H9 (cell line): ENCODE measurements around the gene ABHD17B. TPM values are rescaled to one million over a fixed set of nuclear protein-coding genes. Genes with fewer than 3 reads are reported as not detected.

Experiments
- DNase-seq: peaks from one replicate; pipeline ENCODE4 v3.0.0-alpha.2; 2017
- H2AFZ ChIP-seq: one replicate; pipeline ENCODE4 v1.6.1; 2013; ENCODE audit warnings: mild to moderate bottlenecking, low read length, control low read depth, moderate library complexity
- H2AK5ac ChIP-seq: 2 replicates; pipeline ENCODE4 v1.6.1; 2013; ENCODE audit warnings: low read length, control low read depth, mixed read lengths; ENCODE audit not compliant: insufficient read length
- H2BK120ac ChIP-seq: one replicate; pipeline ENCODE4 v1.6.1; 2013; ENCODE audit warnings: low read depth, mild to moderate bottlenecking, low read length, control low read depth, inconsistent platforms; ENCODE audit not compliant: poor library complexity, severe bottlenecking
- H2BK12ac ChIP-seq: 2 replicates; pipeline ENCODE4 v1.6.1; 2013; ENCODE audit warnings: low read length, control low read depth, mixed read lengths, low read depth; ENCODE audit not compliant: insufficient read length
- H2BK15ac ChIP-seq: 2 replicates; pipeline ENCODE4 v1.6.1; 2013; ENCODE audit warnings: low read depth, low read length, control low read depth
- H2BK20ac ChIP-seq: one replicate; pipeline ENCODE4 v1.6.1; 2013; ENCODE audit warnings: low read depth, mild to moderate bottlenecking, low read length, control low read depth, inconsistent platforms; ENCODE audit not compliant: poor library complexity, severe bottlenecking
- H2BK5ac ChIP-seq: 2 replicates; pipeline ENCODE4 v1.6.1; 2013; ENCODE audit warnings: low read length, control low read depth, mixed read lengths; ENCODE audit not compliant: insufficient read length
- H3K14ac ChIP-seq: 2 replicates; pipeline ENCODE4 v1.6.1; 2013; ENCODE audit warnings: low read length, control low read depth; ENCODE audit not compliant: insufficient read depth
- H3K18ac ChIP-seq: 2 replicates; pipeline ENCODE4 v1.6.1; 2013; ENCODE audit warnings: low read depth, mild to moderate bottlenecking, mixed read lengths, low read length, control low read depth; ENCODE audit not compliant: insufficient read length
- H3K23ac ChIP-seq: 2 replicates; pipeline ENCODE4 v1.6.1; 2013; ENCODE audit warnings: low read length, control low read depth, mixed read lengths, low read depth; ENCODE audit not compliant: insufficient read length
- H3K23me2 ChIP-seq: 2 replicates; pipeline ENCODE4 v1.6.1; 2013; ENCODE audit warnings: low read depth, mild to moderate bottlenecking, mixed read lengths, low read length, control low read depth; ENCODE audit not compliant: insufficient read length, poor library complexity, severe bottlenecking
- H3K27ac ChIP-seq: 2 replicates; pipeline ENCODE4 v1.5.1; 2013; ENCODE audit warnings: low read length, control low read depth, mixed read lengths, low read depth; ENCODE audit not compliant: insufficient read length
- H3K27me3 ChIP-seq: 2 replicates; pipeline ENCODE4 v1.6.1; 2013; ENCODE audit warnings: low read length, control low read depth, inconsistent platforms; ENCODE audit not compliant: insufficient read depth
- H3K4ac ChIP-seq: 2 replicates; pipeline ENCODE4 v1.6.1; 2013; ENCODE audit warnings: low read depth, mild to moderate bottlenecking, control low read depth, inconsistent platforms, low read length, moderate library complexity
- H3K4me1 ChIP-seq: 2 replicates; pipeline ENCODE4 v1.6.1; 2013; ENCODE audit warnings: low read length, control low read depth, inconsistent platforms; ENCODE audit not compliant: insufficient read depth
- H3K4me2 ChIP-seq: 2 replicates; pipeline ENCODE4 v1.6.1; 2013; ENCODE audit warnings: low read length, control low read depth, mixed read lengths; ENCODE audit not compliant: insufficient read length, insufficient read depth
- H3K56ac ChIP-seq: 2 replicates; pipeline ENCODE4 v1.6.1; 2013; ENCODE audit warnings: low read depth, mild to moderate bottlenecking, mixed read lengths, low read length, control low read depth; ENCODE audit not compliant: insufficient read length
- H3K79me1 ChIP-seq: 2 replicates; pipeline ENCODE4 v1.6.1; 2013; ENCODE audit warnings: low read depth, mild to moderate bottlenecking, moderate library complexity, low read length, control low read depth, inconsistent platforms; ENCODE audit not compliant: insufficient read depth, poor library complexity, severe bottlenecking
- H3K79me2 ChIP-seq: 2 replicates; pipeline ENCODE4 v1.6.1; 2013; ENCODE audit warnings: low read length, control low read depth, inconsistent platforms; ENCODE audit not compliant: insufficient read depth
- H3K9ac ChIP-seq: 2 replicates; pipeline ENCODE4 v1.6.1; 2013; ENCODE audit warnings: low read length, control low read depth, mixed read lengths; ENCODE audit not compliant: insufficient read length; ENCODE audit errors: extremely low read depth
- H3K9me3 ChIP-seq: one replicate; pipeline ENCODE4 v1.6.1; 2013; ENCODE audit warnings: low read depth, low read length, inconsistent platforms; ENCODE audit not compliant: control insufficient read depth
- H3T11ph ChIP-seq: one replicate; pipeline ENCODE4 v1.6.1; 2013; ENCODE audit warnings: mild to moderate bottlenecking, low read length, control low read depth, inconsistent platforms
- H4K20me1 ChIP-seq: one replicate; pipeline ENCODE4 v1.6.1; 2013; ENCODE audit not compliant: control insufficient read depth, insufficient read length, insufficient read depth
- H4K5ac ChIP-seq: 2 replicates; pipeline ENCODE4 v1.6.1; 2013; ENCODE audit warnings: low read depth, mild to moderate bottlenecking, mixed read lengths, low read length, control low read depth; ENCODE audit not compliant: insufficient read length
- H4K8ac ChIP-seq: replicated peaks from 2 replicates; pipeline ENCODE4 v1.6.1; 2013; ENCODE audit warnings: low read length, control low read depth, mixed read lengths, low read depth; ENCODE audit not compliant: insufficient read length
- H4K91ac ChIP-seq: 2 replicates; pipeline ENCODE4 v1.6.1; 2013; ENCODE audit warnings: low read depth, mild to moderate bottlenecking, moderate library complexity, mixed read lengths, low read length, control low read depth; ENCODE audit not compliant: insufficient read length
- H3K27ac Mint-ChIP-seq, 3 experiments: 2 replicates in 2 of 3; 3 replicates in 1 of 3; pipeline ENCODE4 v1.8.0; 2020 to 2021; ENCODE audit warnings: mixed read lengths in 3 of 3, mild to moderate bottlenecking in 1 of 3, moderate library complexity in 1 of 3
- H3K27me3 Mint-ChIP-seq: 2 replicates; pipeline ENCODE4 v1.8.0; 2021; ENCODE audit warnings: low read depth, mild to moderate bottlenecking, moderate library complexity, mixed read lengths
- H3K36me3 Mint-ChIP-seq, 3 experiments: 2 replicates in 2 of 3; 3 replicates in 1 of 3; pipeline ENCODE4 v1.8.0; 2020 to 2021; ENCODE audit warnings: low read depth in 3 of 3, mixed read lengths in 3 of 3; ENCODE audit not compliant: insufficient read depth in 1 of 3
- H3K4me1 Mint-ChIP-seq, 2 experiments: 2 replicates each; pipeline ENCODE4 v1.8.0; 2020; ENCODE audit warnings: mixed read lengths in 2 of 2
- H3K4me3 Mint-ChIP-seq, 2 experiments: 2 replicates in 1 of 2; 3 replicates in 1 of 2; pipeline ENCODE4 v1.8.0; 2020 to 2021; ENCODE audit warnings: mild to moderate bottlenecking in 2 of 2, mixed read lengths in 2 of 2, moderate library complexity in 1 of 2
- H3K9me3 Mint-ChIP-seq, 2 experiments: 2 replicates in 1 of 2; 3 replicates in 1 of 2; pipeline ENCODE4 v1.8.0; 2020; ENCODE audit warnings: mild to moderate bottlenecking in 2 of 2, mixed read lengths in 2 of 2, moderate library complexity in 1 of 2
- CTCF ChIP-seq: fragments of 200-600 bp; sonication (generic); conservative IDR thresholded peaks from 3 replicates; pipeline ENCODE4 v1.8.0; 2021; ENCODE audit warnings: antibody characterized with exemption, mild to moderate bottlenecking
- total RNA-seq: library from RNA; stranded (reverse); gene quantifications from 2 replicates; pipeline ENCODE4 v1.2.1, GENCODE V29; 2021

Gene ABHD17B
- total RNA-seq, 1 experiment from 2014 or later: 67.6 TPM

- H2BK20ac ChIP-seq: no peak overlapping the region
Measured at GRCh38 chr9:71857159-71857558, 53.8 kb downstream of the ABHD17B start.

More at GRCh38 chr9:71857159-71857558, 53.8 kb downstream of the ABHD17B start:
- Histone ChIP-seq H2BK5ac (no peak overlapping the region), H3K27me3 (no peaks in the 10 kb centered on the region), H3K14ac (no peak overlapping the region), H3K9ac (no peak overlapping the region), H2AFZ (no peak overlapping the region), H3K9me3 (no peaks in the 10 kb centered on the region), H3K23me2 (no peaks in the 10 kb centered on the region), H3K27ac (no peak overlapping the region), H3K23ac (no peak overlapping the region), H2AK5ac (no peak overlapping the region), H3K79me2 (no peaks in the 10 kb centered on the region), H3K4ac (no peak overlapping the region), H4K91ac (no peak overlapping the region), H3K4me2 (no peak overlapping the region), H3K79me1 (no peaks in the 10 kb centered on the region), H3K4me1 (no peaks in the 10 kb centered on the region), H3K56ac (no peak overlapping the region), H2BK12ac (no peak overlapping the region), H3K18ac (no peak overlapping the region), H2BK15ac (no peak overlapping the region), H2BK120ac (no peak overlapping the region), H4K8ac (no peak overlapping the region), H4K5ac (no peak overlapping the region), H3T11ph (no peak overlapping the region), H4K20me1 (no peaks in the 10 kb centered on the region)
- TF ChIP-seq CTCF: no peak
- peaks cover 11 to 27% (median 21%) of the 10 kb centered on the region in 3 experiments; a peak in 6 of 7 replicates for H3K36me3 Mint-ChIP-seq
- H3K4me1 Mint-ChIP-seq: peaks cover 6 to 19% of the 10 kb centered on the region in 2 experiments; a peak in 3 of 4 replicates
- H3K9me3 Mint-ChIP-seq: peaks cover 17 to 19% of the 10 kb centered on the region in 2 experiments; a peak in 4 of 5 replicates
- no peaks in the 10 kb centered on the region for H3K27me3 Mint-ChIP-seq
- H3K4me3 Mint-ChIP-seq: no peak overlapping the region
- H3K27ac Mint-ChIP-seq: 0 out of 7 replicates have a peak overlapping the region, but pooled peaks of 1 of the 3 experiments have one; percentile 68
- no peak for DNase-seq
